HepG2 (cell line): Measurements from ENCODE around the gene MYH10.

ENCODE experiments used
- ATF6 ChIP-seq: sonication (generic); formaldehyde crosslinking; conservative IDR thresholded peaks from 2 replicates; pipeline ENCODE4 v1.4.0; 2020; ENCODE audit warnings: missing genetic modification reagents
- POLR2A ChIP-seq, 2 experiments: IDR thresholded peaks; 2 replicates each; pipeline ENCODE4 v1.6.1; 2011; ENCODE audit warnings: low read depth in 2 of 2, low read length in 2 of 2, mild to moderate bottlenecking in 1 of 2, moderate library complexity in 1 of 2; ENCODE audit not compliant: insufficient read depth in 1 of 2
- RXRB ChIP-seq: IDR thresholded peaks from 2 replicates; pipeline ENCODE4 v1.6.1; 2016; ENCODE audit warnings: borderline replicate concordance, missing genetic modification reagents, missing compliant biosample characterization
- ZNF704 ChIP-seq: sonication (generic); formaldehyde crosslinking; IDR thresholded peaks from 2 replicates; pipeline ENCODE4 v1.8.1; 2023; ENCODE audit warnings: mild to moderate bottlenecking, inconsistent platforms, moderate library complexity, missing genetic modification reagents, borderline replicate concordance
- ZNF800 ChIP-seq: sonication (generic); formaldehyde crosslinking; IDR thresholded peaks from 2 replicates; pipeline ENCODE4 v1.4.0; 2020; ENCODE audit warnings: missing genetic modification reagents

GRCh38 chr17:8458128-8458527, 172.4 kb downstream of the MYH10 start:
- TF ChIP-seq POLR2A (IDR thresholded peaks at IDR 0.05; ENCODE audit: insufficient read depth in 1 of 2, low read depth in 2 of 2, low read length in 2 of 2) (no peak), ZNF800 (CRISPR knock-in tag) (no peak), RXRB (no peak), ATF6 (CRISPR knock-in tag) (no peak), ZNF704 (CRISPR knock-in tag) (no peak)
